HepG2 (cell line): ENCODE data around the gene USP40. TPM values are rescaled to one million over a fixed set of nuclear protein-coding genes. Genes with fewer than 3 reads are reported as not detected.
A peak's percentile ranks its signal among the peaks of the same experiment; 100 is the strongest.

Experiments used
- ATF4 ChIP-seq, 2 experiments: fragments of 450-650 bp in 1 of 2; sonication (generic) in 1 of 2; formaldehyde crosslinking; IDR thresholded peaks; 2 replicates each; pipeline versions ENCODE4 v1.5.0 to v1.8.0; 2020 to 2022; ENCODE audit warnings: mild to moderate bottlenecking in 1 of 2, missing genetic modification reagents in 1 of 2
- ELF1 ChIP-seq: sonication (generic); formaldehyde crosslinking; IDR thresholded peaks from 2 replicates; pipeline ENCODE4 v1.4.0; 2020; ENCODE audit warnings: missing genetic modification reagents
- EZH2 ChIP-seq: conservative IDR thresholded peaks from 2 replicates; pipeline ENCODE4 v1.6.1; 2012; ENCODE audit warnings: mild to moderate bottlenecking, low read depth, low read length, moderate library complexity
- FUBP1 ChIP-seq: sonication (generic); formaldehyde crosslinking; IDR thresholded peaks from 2 replicates; pipeline ENCODE4 v1.5.1; 2020; ENCODE audit warnings: missing genetic modification reagents, mild to moderate bottlenecking, borderline replicate concordance
- HOXA9 ChIP-seq: sonication (generic); formaldehyde crosslinking; IDR thresholded peaks from 2 replicates; pipeline ENCODE4 v1.8.1; 2022; ENCODE audit warnings: missing genetic modification reagents, mild to moderate bottlenecking, moderate library complexity, borderline replicate concordance
- KLF15 ChIP-seq: sonication (generic); formaldehyde crosslinking; IDR thresholded peaks from 2 replicates; pipeline ENCODE4 v1.8.1; 2023; ENCODE audit warnings: borderline replicate concordance, mild to moderate bottlenecking, inconsistent platforms, missing genetic modification reagents, mixed read lengths
- MZF1 ChIP-seq: sonication (generic); formaldehyde crosslinking; IDR thresholded peaks from 2 replicates; pipeline ENCODE4 v1.8.1; 2023; ENCODE audit warnings: mild to moderate bottlenecking, missing genetic modification reagents, borderline replicate concordance
- PRDM15 ChIP-seq: sonication (generic); formaldehyde crosslinking; IDR thresholded peaks from 2 replicates; pipeline ENCODE4 v1.4.0; 2020; ENCODE audit warnings: missing genetic modification reagents
- RCOR2 ChIP-seq: IDR thresholded peaks from 2 replicates; pipeline ENCODE4 v1.6.1; 2016; ENCODE audit warnings: missing biosample characterization, missing genetic modification reagents
- TAF1 ChIP-seq: sonication (generic); formaldehyde crosslinking; IDR thresholded peaks from 2 replicates; pipeline ENCODE4 v1.4.0; 2020; ENCODE audit warnings: missing genetic modification reagents
- YEATS4 ChIP-seq: sonication (generic); formaldehyde crosslinking; IDR thresholded peaks from 2 replicates; pipeline ENCODE4 v1.4.0; 2020; ENCODE audit warnings: missing genetic modification reagents, borderline replicate concordance
- ZBTB26 ChIP-seq: IDR thresholded peaks from 2 replicates; pipeline ENCODE4 v1.6.1; 2016; ENCODE audit warnings: missing compliant biosample characterization, missing genetic modification reagents, borderline replicate concordance
- ZFP41 ChIP-seq: sonication (generic); formaldehyde crosslinking; IDR thresholded peaks from 2 replicates; pipeline ENCODE4 v1.4.0; 2020; ENCODE audit warnings: mild to moderate bottlenecking, missing genetic modification reagents, borderline replicate concordance
- ZNF468 ChIP-seq: sonication (generic); formaldehyde crosslinking; IDR thresholded peaks from 2 replicates; pipeline ENCODE4 v1.8.0; 2022; ENCODE audit warnings: mild to moderate bottlenecking, moderate library complexity, missing genetic modification reagents
- ZNF552 ChIP-seq: sonication (generic); formaldehyde crosslinking; IDR thresholded peaks from 2 replicates; pipeline ENCODE4 v1.9.0; 2022; ENCODE audit warnings: missing genetic modification reagents, mild to moderate bottlenecking, borderline replicate concordance
- polyA plus RNA-seq, 8 experiments: library from polyadenylated mRNA; depleted of rRNA in 3 of 8; stranded (reverse) in 7 of 8; unstranded in 1 of 8; fragments of >200 nt; fragmentation: Illumina TruSeq in 4 of 8; extraction: Trizol in 4 of 8; gene quantifications; 2 replicates each; pipeline versions ENCODE4 v1.2.1 to v1.2.3, GENCODE V29; 2011 to 2016; ENCODE audit warnings: low read depth in 4 of 8, missing spikeins in 1 of 8, mixed read lengths in 1 of 8; ENCODE audit not compliant: insufficient read depth in 1 of 8
- total RNA-seq, 5 experiments: library from RNA; depleted of rRNA; stranded (reverse); fragments of >200 nt; fragmentation: Illumina TruSeq; extraction: Trizol; gene quantifications; 2 replicates each; pipeline ENCODE4 v1.2.3, GENCODE V29; 2016; ENCODE audit warnings: low read depth in 1 of 5
- TF ChIP-seq, protein P1 (sequence below): fragments of 450-650 bp; IDR thresholded peaks from 2 replicates; pipeline ENCODE4 v1.6.1; 2017; ENCODE audit warnings: mild to moderate bottlenecking

Gene USP40
- total and polyA plus RNA-seq, 2 of the 13 experiments (the other 11 are each of a cell fraction or from before 2014, with no cell fraction given), result 41.0 to 46.3 TPM

- TF ChIP-seq, protein P1, sequence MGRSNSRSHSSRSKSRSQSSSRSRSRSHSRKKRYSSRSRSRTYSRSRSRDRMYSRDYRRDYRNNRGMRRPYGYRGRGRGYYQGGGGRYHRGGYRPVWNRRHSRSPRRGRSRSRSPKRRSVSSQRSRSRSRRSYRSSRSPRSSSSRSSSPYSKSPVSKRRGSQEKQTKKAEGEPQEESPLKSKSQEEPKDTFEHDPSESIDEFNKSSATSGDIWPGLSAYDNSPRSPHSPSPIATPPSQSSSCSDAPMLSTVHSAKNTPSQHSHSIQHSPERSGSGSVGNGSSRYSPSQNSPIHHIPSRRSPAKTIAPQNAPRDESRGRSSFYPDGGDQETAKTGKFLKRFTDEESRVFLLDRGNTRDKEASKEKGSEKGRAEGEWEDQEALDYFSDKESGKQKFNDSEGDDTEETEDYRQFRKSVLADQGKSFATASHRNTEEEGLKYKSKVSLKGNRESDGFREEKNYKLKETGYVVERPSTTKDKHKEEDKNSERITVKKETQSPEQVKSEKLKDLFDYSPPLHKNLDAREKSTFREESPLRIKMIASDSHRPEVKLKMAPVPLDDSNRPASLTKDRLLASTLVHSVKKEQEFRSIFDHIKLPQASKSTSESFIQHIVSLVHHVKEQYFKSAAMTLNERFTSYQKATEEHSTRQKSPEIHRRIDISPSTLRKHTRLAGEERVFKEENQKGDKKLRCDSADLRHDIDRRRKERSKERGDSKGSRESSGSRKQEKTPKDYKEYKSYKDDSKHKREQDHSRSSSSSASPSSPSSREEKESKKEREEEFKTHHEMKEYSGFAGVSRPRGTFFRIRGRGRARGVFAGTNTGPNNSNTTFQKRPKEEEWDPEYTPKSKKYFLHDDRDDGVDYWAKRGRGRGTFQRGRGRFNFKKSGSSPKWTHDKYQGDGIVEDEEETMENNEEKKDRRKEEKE, result no peak
- TF ChIP-seq FUBP1 (CRISPR knock-in tag), result no peak
- peak; percentile 79 for TF ChIP-seq PRDM15 (CRISPR knock-in tag)
- peak in 1 of 2 experiments; percentile 65; a peak in 1 of 4 replicates for TF ChIP-seq ATF4 (CRISPR knock-in tag; IDR thresholded peaks at IDR 0.05)
- peak; percentile 95 for TF ChIP-seq YEATS4 (CRISPR knock-in tag)
- peak; percentile 99 for TF ChIP-seq TAF1 (CRISPR knock-in tag)
- peak; percentile 50; the same call in 1 of the 2 replicates for TF ChIP-seq RCOR2
- peak; percentile 85; the same call in 1 of the 2 replicates for TF ChIP-seq ZFP41 (CRISPR knock-in tag)
- TF ChIP-seq ELF1, result peak; percentile 75; the same call in 1 of the 2 replicates
- TF ChIP-seq EZH2, result no peak
- TF ChIP-seq ZNF468 (CRISPR knock-in tag), result 0 out of 2 replicates have a peak, but pooled peaks have one; percentile 85
- TF ChIP-seq MZF1, result no peak; the same call in 1 of the 2 replicates
- TF ChIP-seq ZNF552 (CRISPR knock-in tag), result no peak
- peak; percentile 77; the same call in 1 of the 2 replicates for TF ChIP-seq KLF15
- TF ChIP-seq ZBTB26 (CRISPR knock-in tag), result peak; percentile 90
- peak; percentile 99 for TF ChIP-seq HOXA9
Observed at GRCh38 chr2:233566141-233566956, at the start of gene USP40 (continued).
